Renal pelvis (tissue), 4 donors: ENCODE data around the gene DOCK11. TPM values are rescaled to one million over a fixed set of nuclear protein-coding genes. Genes with fewer than 3 reads are reported as not detected.
"Not testable (repeated sequence)": the region's sequence is repeated elsewhere in the genome, so short reads cannot be mapped to it uniquely, and the experiment has no call there.

Experiments
- DNase-seq: peaks from one replicate; pipeline ENCODE4 v3.0.0-alpha.2; 2013
- polyA plus RNA-seq, 3 donors: library from polyadenylated mRNA; unstranded; fragments of 120-200 nt; gene quantifications; one replicate each; pipeline ENCODE4 v1.2.1, GENCODE V29; 2013; ENCODE audit not compliant: insufficient read length in 3 of 3

The DOCK11 gene
- polyA plus RNA-seq, 3 donors: 18.8 to 22.1 (median 19.4) TPM

DNA sequence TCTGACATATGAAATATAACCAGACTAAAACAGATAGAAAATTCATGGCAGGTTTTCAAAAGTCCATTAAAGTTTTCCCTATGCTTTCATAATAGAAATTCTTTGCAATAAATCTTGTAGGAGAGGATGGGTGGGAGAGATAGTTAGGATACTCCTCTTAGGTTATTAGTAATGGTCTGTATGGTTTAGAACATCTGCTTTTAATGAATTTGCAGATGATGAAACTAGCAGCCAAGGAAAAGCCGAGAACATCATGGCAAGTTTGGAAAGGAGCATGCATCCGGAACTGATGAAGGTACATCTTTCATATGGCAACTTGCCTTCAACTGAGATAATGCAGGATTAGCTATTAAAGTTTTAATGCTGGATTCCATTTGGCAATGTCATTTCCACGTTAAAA, 70.7 kb downstream of the DOCK11 start:
- no peak for DNase-seq

DNA sequence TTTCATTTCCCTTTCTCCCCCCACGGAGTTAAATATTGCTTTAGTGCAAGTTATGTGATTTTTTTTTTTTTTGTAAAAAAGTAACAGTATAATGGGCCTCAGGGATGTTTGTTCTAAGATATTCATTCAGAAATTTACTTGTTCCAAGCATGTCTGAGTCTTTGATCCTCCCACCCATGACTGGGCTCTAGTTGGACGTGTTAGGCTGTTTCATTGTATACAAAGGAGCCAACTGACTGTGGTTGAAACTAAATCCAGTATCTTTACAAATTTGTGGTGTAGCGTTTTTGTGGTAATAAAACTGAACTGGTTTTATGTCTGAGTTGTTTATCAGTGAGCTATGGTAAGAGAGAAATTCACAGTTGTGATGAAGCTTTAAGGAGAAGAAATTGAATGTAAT, 74.1 kb downstream of the DOCK11 start:
- DNase-seq: no peak

DNA sequence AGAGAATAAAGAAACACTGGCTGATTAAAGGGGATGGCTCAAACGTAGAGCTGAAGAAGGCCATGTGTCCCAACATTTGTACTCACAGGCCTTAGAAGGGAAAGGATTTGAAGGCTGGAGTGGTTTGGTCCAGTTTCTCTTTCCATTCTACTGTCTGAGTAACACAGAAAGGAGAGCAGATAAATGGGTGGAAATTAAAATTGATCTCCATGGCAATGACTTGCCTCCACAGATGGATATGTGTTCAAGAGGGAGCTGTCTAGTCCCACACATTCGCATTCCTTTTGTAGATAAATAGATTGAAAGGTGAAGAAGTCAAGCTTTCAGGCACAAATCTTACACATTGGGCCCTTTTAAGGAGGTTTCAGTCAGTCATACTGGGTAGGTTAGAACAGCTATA, 74.6 kb downstream of the DOCK11 start:
- DNase-seq: no peak

DNA sequence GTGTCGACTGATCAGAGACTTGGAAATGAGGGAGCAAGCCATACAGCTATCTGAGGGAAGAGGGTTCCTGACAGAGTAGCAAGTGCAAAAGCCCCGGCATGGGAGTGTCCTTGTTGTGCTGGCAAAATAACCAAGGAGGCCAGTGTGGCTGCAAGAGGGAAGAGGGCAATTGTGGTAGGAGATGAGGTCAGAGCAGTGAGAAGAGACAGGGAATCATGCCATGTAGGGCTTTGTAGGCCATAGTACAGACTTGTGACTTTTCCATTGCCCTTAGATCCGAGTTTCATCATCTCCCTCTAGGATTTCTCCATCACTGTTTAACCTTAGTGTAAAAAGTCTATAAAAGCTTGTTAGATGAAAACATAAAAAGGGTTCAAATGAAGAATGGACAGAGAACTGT, 76.2 kb downstream of the DOCK11 start:
- DNase-seq: no peak

DNA sequence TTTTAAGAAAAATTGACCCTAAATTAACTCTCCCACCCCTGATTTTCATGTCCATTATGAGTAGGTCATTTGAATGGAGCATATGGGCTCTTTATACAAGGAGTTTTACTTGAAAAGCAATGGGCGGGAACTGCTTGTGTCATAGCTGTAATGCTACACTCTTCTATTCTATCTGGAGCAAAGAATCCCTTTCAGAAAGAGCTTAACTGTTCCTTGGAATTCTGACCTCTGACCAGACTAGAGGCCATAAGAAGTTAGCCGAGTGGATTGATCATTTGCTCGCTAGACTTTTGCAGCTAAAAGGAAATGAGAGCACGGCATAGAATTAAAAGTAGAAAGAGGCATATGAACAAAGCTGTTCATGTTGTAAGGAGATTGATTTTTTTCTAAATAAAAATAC, 79.1 kb downstream of the DOCK11 start:
- no peak for DNase-seq

DNA sequence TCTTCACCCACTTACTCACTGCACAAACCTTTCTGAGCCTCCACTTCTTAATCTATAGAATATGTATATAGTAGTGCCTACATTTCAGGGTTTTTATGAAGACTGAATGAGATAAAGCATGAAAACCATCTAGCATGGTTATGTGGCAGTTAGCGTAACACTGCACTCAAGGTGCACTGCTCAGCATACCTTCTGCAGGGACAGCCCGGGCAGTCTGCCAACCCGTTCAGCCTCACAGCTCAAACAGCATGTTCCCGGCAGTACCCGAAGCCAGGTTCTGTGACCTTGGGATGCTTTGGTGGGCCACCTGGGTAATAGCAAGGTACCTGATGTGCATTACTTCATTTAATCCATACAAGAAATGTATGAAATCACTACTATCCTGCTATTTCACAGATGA, 81.4 kb downstream of the DOCK11 start:
- peak; percentile 16 for DNase-seq

DNA sequence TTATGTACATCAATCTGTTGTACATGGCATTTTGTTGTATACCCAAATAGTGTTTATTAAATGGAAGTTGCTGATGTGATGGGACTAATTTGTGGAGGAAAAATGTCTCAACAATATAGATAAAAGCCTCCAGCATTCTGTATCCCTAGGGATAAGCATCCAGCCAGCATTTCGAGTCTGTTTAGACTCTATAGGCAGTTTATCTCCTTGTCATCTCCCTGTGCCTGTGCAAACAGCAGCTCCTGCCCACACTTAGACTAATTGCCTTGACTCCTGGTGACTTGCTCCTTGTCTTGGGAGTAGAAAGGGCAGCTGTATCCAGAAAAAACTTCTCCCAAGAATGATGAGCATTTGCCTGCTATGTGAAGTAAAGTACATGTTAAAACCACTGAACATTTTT, 83.8 kb downstream of the DOCK11 start:
- DNase-seq: no peak

DNA sequence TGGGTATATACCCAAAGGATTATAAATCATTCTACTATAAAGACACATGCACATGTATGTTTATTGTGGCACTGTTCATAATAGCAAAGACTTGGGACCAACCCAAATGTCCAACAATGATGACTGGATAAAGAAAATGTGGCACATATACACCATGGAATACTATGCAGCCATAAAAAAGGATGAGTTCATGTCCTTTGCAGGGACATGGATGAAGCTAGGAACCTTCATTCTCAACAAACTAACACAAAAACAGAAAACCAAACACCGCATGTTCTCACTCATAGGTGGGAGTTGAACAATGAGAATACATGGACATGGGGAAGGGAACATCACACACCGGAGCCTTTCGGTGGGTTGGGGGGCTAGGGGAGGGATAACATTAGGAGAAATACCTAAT, 87.3 kb downstream of the DOCK11 start:
- not testable (repeated sequence) for DNase-seq

DNA sequence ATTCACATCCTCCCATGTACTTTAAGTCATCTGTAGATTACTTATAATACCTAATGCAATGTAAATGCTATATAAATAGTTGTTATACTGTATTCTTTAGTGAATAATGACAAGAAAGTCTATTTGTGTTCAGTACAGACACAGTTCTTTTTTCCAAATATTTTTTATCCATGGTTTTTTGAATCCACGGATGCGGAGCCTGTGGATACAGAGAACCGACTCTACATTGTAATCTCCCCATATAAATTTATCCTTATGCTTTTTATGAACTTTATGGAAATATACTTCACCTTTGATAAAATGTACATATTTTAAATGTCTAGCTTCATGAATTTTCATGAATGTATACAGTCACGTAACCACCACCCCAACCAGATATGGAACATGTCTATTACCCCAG, 88.2 kb downstream of the DOCK11 start:
- no peak for DNase-seq

DNA sequence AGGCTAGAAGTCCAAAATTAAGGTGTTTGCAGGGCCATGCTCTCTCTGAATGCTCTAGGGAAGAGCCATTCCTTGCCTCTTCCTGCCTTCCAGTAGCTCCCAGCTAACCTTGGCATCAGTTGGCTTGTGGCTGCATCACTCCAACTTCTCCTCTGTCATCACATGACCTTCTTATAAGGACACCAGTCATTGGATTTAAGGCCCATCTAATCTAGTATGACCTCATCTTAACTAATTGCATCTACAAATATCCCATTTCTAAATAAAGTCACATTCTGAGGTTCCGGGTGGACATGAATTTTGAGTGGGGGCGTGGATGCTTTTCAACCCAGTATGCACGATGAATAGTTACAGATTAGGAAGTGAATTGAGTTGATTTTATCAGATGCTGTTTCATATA, 89.7 kb downstream of the DOCK11 start:
- DNase-seq: no peak

DNA sequence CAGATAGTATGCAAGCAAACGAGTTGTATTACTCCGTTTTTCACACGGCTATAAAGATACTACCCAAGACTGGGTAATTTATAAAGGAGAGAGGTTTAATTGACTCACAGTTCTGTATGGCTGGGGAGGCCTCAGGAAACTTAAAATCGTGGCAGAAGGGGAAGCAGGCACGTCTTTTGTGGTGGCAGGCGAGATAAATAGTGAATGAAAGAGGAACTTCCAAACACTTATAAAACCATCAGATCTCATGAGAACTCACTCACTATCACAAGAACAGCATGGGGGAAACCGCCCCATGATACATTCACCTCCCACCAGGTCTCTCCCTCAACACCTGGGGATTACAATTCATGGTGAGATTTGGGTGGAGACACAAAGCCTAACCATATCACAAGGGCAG, 90.6 kb downstream of the DOCK11 start:
- DNase-seq: not testable (repeated sequence)

DNA sequence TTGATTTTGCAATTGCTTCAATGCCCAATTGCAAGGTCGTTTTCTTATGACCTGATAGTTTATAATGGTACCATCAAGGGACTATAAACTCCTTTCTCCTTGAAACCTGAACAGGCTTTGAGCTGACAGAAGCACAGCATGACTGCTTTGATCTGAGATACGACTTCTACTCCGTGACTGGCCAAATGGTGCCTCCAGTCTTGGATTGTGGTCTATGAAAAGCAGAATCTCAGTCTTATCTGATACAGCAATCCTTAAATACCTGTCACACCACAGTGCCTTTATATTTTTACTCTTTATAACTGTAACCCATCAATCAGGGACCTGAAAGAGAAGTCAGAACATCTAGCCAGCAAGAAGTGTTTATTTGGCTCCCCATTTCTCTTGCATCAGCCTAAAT, 93.1 kb downstream of the DOCK11 start:
- DNase-seq: no peak

DNA sequence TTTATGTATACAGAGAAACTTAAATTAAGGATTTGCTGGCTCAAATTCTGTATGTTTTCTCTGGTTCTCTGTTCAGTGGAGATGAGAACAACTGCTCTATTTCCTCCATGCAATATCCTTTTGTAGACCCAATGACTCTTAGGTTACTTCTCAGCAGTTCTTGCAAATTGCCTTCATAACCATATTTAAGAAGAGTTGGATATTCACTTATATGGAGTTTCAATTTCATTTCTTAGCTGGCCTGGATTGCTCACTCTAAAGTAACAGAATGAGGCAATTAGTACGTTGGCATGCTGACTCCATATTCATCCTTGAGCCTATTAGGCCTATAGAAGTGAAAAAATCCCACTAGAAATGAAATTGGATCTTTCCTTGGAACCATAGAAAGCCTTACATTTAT, 93.6 kb downstream of the DOCK11 start:
- no peak for DNase-seq

DNA sequence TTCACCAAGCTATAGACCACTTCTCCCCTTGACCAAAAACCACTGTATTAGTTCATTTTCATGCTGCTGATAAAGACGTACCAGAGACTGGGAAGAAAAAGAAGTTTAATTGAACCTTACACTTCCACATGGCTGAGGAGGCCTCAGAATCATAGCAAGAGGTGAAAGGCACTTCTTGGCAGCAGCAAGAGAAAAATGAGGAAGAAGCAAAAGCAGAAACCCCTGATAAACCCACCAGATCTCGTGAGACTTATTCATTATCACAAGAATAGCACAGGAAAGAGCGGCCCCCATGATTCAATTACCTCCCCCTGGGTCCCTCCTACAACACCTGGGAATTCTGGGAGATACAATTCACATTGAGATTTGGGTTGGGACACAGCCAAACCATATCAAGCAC, 97.8 kb downstream of the DOCK11 start:
- DNase-seq: no peak

DNA sequence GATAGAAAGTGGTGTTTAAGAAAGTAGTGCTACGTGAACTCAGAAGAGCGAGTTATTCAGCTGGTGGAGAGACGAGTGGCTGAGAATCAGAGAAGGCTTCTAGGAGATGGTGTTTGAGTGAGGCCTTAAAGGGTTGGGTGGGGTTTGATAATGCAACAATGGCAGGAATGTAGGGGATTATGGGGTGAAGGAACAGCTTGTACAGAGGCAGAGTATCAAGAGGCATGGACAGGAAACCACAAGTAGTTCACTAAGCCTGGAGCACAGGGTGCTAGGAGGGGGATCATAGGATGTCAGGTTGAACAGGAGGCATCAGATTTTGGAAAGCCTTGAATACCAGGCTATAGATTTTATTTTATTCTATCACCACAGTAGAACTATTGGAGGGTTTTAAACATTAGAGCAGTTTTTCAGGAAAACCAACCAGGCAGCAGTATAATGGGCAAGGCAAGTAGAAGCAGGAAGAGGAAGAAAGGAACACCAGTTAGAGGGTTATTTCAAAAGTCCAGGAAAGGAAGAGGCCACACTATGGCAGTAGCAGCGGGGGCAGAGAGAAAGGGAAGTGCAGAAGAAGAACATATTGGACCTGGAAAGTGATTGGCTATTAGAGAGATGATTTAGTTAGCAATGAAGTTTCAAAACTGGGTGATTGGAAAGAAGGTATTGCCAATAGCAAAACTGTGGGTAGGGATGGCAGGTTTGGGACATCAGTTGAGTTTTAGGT, 99.2 kb downstream of the DOCK11 start:
- no peak for DNase-seq

DNA sequence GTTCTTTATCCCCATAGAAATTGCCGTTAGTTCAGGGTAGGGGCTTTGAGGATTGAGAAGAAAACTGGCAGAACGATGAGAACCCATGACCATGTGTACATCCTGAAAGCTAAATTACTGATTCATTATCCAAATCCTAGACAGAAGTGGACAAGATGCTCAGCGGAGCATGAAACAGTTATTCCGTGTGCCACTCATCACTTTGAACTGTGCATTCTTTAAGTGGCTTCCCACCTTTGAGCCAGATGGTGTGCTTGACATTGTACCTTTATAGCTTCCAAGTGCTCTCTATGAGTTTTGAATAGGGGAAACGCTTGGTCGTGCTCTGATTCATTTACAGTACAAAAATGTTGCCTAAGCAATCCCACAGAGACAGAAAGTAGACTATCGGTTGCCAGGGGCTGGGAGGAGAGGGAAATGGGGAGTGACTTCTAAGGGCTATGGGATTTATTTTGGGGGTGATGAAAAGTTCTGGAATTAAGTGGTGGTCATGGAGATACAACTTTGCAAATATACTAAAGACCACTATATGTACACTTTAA, 100.0 kb downstream of the DOCK11 start:
- no peak for DNase-seq

DNA sequence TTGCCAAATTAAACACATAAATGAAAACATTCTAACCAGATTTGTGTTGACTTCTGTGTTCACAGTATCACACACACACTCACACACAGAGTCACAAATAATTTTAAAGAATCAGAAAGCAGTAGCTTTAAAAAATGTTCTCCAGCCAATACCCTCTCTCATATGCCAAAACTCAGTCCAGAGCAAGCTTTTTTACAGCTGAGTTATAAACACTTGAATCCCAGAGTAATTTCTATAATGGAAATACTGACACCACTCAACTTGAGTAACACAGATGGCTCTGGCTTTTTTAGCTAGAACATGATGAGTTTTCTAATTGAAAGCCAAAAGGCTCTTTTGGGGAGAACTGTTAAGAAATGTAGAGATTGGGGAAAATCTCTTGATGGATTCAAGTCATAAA, 100.8 kb downstream of the DOCK11 start:
- DNase-seq: no peak

DNA sequence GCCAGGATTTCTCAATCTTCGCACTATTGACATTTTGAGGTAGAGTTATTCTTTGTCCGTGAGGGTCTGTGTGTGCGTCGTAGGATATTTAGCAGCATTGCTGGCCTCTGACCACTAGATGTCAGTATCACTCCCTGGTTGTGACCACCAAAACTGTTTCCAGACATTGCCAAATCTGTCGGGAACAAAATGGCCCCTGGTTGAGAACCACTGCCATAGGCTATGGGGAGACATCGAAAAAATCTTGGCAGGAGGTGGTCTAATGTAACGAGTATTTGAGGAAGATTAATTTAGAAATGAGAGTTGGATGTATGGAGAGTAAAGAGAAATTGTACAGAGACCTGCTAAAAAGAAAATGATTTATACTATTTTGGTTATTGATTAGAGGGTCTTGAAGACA, 108.4 kb downstream of the DOCK11 start:
- peak; percentile 38 for DNase-seq

DNA sequence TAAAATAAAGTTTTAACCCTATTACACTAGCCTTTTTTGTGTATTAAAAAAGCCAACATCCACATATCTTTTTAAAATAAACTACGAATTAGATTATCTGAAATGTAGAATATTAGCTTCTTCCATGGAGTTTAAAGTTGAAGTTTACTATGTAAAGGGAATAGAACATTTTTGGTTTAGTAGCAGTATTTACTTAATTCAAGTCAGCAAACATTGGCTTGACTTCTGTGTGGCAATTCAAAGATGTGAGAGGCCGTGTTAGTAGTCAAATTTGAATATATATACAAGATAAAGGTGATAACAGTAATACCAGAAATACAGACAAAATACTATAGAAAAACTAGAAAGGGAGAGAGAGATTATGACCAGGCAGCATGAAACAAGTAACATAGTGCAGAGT, 116.7 kb downstream of the DOCK11 start:
- DNase-seq: no peak

DNA sequence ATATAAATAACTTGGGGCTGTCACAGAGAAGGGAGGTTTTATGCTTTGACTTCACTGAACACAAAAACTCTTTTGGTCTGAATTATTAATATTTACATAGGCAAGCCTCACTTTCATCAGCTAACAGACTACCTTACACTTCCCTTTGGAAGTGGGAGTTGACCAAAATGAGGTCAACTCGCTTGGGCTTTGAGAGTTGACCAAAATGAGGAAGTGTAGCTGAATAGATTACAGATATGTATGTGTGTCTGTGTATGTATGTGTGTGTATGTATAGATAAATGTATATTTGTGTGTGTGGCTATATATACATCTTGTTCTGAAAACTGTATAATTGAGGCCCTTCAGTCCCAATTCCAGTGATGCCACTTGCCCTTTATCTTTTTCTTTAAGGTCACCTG, 118.5 kb downstream of the DOCK11 start:
- DNase-seq: no peak

DNA sequence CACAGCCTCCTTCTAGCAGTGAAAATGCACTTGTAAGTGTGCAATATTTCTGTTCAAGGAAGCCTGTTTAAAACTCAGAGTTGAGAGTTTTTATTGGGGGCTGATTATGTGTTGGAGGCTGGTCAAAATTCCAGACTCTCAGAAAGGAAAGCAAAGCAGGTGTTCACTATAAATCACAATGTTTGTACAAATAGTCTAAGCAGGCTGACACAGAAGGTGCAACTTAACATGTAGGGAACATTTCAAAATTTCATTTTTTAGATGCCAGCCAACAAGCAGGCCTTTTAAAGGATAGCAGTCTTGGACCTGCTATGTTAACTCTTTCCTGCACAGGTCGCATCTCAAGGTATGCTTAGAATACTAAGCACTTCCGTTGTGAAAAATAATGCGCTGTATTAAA, 119.5 kb downstream of the DOCK11 start:
- no peak for DNase-seq

DNA sequence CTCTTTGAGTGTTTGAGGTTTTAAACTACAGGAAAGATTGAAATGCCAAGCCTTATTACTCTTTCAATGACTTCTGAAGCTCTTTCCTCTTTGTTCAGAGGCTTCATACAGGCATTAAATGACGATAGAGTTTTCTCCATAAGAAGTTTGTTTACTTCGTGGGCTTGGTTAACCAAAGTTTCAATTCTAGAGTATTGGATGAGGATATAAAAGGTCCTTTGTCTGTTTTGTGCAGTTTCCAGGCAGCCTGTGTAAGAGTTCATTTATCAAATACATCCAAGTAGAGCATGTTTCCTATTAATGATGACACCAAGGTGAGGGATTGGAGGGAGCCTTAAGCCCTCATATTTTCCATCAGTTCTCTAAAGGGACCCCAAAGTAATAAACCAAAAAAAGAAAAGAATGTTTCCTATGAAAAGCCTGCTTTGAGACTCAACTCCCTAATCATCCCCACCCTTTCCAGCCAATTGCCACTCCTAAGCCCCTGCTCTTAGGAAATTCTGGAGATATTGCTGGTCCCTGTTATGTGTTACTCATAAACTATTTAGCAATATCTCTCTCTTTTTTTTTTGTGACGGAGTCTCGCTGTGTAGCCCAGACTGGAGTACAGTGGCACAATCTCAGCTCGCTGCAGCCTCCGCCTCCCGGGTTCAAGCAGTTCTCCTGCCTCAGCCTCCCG, 125.6 kb downstream of the DOCK11 start:
- DNase-seq: no peak

DNA sequence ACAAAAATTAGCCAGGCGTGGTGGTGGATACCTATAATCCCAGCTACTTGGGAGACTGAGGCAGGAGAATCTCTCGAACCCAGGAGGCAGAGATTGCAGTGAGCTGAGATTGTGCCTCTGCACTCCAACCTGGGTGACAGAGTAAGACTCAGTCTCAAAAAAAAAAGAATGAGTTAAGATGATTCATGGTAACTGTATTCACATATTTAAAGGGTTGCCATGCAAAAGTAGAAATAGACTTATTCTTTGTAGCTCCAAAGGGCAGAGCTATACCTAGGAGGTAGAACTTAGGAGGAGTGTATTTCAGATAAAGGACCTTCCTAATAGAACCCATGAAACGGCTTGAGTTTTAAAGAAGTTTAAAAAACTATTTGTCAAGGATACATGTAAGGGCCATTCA, 127.4 kb downstream of the DOCK11 start:
- no peak for DNase-seq

DNA sequence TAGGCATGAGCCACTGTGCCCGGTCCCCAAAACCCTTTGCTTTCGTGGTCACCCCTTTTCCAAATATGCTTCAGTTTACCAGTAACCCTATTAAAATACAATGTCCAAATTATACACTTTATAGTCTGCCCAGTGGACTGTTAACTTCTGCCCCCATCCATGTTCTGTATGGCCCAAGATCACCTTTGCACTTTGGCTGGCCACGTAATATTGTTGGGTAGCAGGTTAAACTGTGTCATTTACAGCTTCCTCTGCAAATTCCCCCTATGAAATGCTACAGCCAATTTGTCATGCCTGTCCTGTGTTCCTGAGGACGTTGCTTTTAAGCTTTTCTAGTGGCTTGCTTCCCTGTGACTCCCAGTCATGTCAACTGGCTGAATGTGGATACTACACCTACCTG, 130.7 kb downstream of the DOCK11 start:
- DNase-seq: no peak
